ENCODE results near the gene EIF2S1. TPM values are rescaled to one million over a fixed set of nuclear protein-coding genes. Genes with fewer than 3 reads are reported as not detected.

EIF2S1 gene
- total and polyA plus RNA-seq, 11 donors: 37.6 to 232 (median 91.7) TPM

GRCh38 chr14:67373347-67373746 is 13.2 kb downstream of the EIF2S1 start:
- 73 to 86% (median 84%) methylated on average over 2 of the region's 2 CpGs for WGBS, 4 donors
- Histone ChIP-seq H3K27ac (no peak overlapping the region), H3K4me1 (peaks cover 0 to 3% (median 0%) of the 10 kb centered on the region in 12 donors), H3K27me3 (no peaks in the 10 kb centered on the region), H3K36me3 (peaks cover 0 to 99% (median 98%) of the 10 kb centered on the region in 9 donors), H3K4me3 (no peak overlapping the region), H3K9me3 (no peaks in the 10 kb centered on the region)
- TF ChIP-seq, protein P1, sequence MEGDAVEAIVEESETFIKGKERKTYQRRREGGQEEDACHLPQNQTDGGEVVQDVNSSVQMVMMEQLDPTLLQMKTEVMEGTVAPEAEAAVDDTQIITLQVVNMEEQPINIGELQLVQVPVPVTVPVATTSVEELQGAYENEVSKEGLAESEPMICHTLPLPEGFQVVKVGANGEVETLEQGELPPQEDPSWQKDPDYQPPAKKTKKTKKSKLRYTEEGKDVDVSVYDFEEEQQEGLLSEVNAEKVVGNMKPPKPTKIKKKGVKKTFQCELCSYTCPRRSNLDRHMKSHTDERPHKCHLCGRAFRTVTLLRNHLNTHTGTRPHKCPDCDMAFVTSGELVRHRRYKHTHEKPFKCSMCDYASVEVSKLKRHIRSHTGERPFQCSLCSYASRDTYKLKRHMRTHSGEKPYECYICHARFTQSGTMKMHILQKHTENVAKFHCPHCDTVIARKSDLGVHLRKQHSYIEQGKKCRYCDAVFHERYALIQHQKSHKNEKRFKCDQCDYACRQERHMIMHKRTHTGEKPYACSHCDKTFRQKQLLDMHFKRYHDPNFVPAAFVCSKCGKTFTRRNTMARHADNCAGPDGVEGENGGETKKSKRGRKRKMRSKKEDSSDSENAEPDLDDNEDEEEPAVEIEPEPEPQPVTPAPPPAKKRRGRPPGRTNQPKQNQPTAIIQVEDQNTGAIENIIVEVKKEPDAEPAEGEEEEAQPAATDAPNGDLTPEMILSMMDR (IDR thresholded peaks at IDR 0.05): no peak
- TF ChIP-seq POLR2A (IDR thresholded peaks at IDR 0.05): no peak
- no peak for DNase-seq
- intact Hi-C loops (cut with DNase I): no loop called here
- ATAC-seq: no peak

- no peak overlapping the region for H3K4me3 ChIP-seq
- H3K4me1 ChIP-seq: no peaks in the 10 kb centered on the region
- DNase-seq (no peak), ATAC-seq (no peak)
- TF ChIP-seq, protein P1 (IDR thresholded peaks at IDR 0.05): no peak
- TF ChIP-seq POLR2A (IDR thresholded peaks at IDR 0.05): no peak
- H3K9me3 ChIP-seq: no peaks in the 10 kb centered on the region
- no peak overlapping the region for H3K27ac ChIP-seq
- intact Hi-C loops (cut with DNase I): no loop called here
- H3K27me3 ChIP-seq: no peaks in the 10 kb centered on the region
- peaks cover 0 to 98% (median 97%) of the 10 kb centered on the region in 9 donors for H3K36me3 ChIP-seq
Observed at GRCh38 chr14:67377916-67378315, 17.8 kb downstream of the EIF2S1 start.

- H3K27me3 ChIP-seq: no peaks in the 10 kb centered on the region
- peaks cover 0 to 12% (median 0%) of the 10 kb centered on the region in 12 donors for H3K4me1 ChIP-seq
- peak in 3 of 4 donors; percentile 30 to 61 (median 50) for ATAC-seq
- H3K9me3 ChIP-seq: no peaks in the 10 kb centered on the region
- H3K27ac ChIP-seq: no peak overlapping the region
- 63 to 91% (median 64%) methylated on average over 2 of the region's 2 CpGs for WGBS, 4 donors
- intact Hi-C loops (cut with DNase I): no loop called here
- peaks cover 0 to 76% (median 67%) of the 10 kb centered on the region in 9 donors for H3K36me3 ChIP-seq
- no peak overlapping the region for H3K4me3 ChIP-seq
- TF ChIP-seq, protein P1 (IDR thresholded peaks at IDR 0.05): no peak
- no peak for TF ChIP-seq POLR2A (IDR thresholded peaks at IDR 0.05)
- DNase-seq: no peak
Observed at GRCh38 chr14:67385120-67385519, 25.0 kb downstream of the EIF2S1 start.

GRCh38 chr14:67385618-67386017 is 25.5 kb downstream of the EIF2S1 start:
- Histone ChIP-seq H3K27me3 (no peaks in the 10 kb centered on the region), H3K36me3 (peaks cover 0 to 71% (median 62%) of the 10 kb centered on the region in 9 donors), H3K9me3 (no peaks in the 10 kb centered on the region), H3K4me1 (peaks cover 0 to 12% (median 0%) of the 10 kb centered on the region in 12 donors), H3K27ac (no peak overlapping the region), H3K4me3 (no peak overlapping the region)
- intact Hi-C loops (cut with DNase I): no loop called here
- ATAC-seq (no peak), DNase-seq (no peak)
- TF ChIP-seq, protein P1 (IDR thresholded peaks at IDR 0.05): no peak
- TF ChIP-seq POLR2A (IDR thresholded peaks at IDR 0.05): no peak
- 88 to 99% (median 98%) methylated on average over 2 of the region's 2 CpGs for WGBS, 4 donors

All from heart left ventricle (tissue), 16 donors.